OCI-LY1 (cell line): Measurements from ENCODE around the gene CDC123.

Source experiments
- EZH2 ChIP-seq: fragments of 200-600 bp; sonication (generic), shearing (Covaris generic); IDR thresholded peaks from 2 replicates; pipeline ENCODE4 v1.8.0; 2017; ENCODE audit warnings: borderline replicate concordance, mixed run types, mild to moderate bottlenecking, antibody characterized with exemption, low read length, moderate library complexity, mixed read lengths
- TF ChIP-seq, protein P1 (sequence below): fragments of 200-600 bp; sonication (generic), shearing (Covaris generic); IDR thresholded peaks from 2 replicates; pipeline ENCODE4 v1.5.1; 2017; ENCODE audit warnings: mild to moderate bottlenecking, antibody characterized with exemption, low read length, moderate library complexity, mixed read lengths

DNA sequence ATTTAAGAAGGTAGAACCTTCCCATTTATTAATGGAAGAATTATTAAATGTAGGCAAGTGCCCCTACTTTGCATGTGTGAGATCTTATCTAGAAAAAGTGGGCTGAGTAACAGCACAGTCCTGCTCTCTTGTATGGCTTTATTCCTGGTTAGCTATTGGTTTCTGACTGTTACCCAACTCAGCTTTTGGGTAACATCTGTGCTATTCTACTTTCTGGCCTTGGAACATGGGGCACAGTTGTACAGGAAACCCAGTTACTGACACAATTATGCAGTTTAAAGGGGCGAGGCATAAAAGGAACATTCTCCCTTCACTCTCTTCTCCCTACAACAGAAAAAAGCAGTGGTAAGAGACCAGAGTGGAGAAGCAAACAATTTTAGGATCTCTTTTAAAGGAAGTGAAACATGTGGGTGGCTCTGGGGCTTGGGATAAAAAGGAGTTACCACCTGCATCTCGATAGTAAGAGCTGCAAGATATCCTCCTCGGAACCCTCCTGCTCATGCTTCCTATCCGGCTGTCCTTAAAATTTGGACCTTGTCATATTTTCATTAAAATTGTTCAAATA is 16.3 kb upstream of the CDC123 start:
- TF ChIP-seq, protein P1, sequence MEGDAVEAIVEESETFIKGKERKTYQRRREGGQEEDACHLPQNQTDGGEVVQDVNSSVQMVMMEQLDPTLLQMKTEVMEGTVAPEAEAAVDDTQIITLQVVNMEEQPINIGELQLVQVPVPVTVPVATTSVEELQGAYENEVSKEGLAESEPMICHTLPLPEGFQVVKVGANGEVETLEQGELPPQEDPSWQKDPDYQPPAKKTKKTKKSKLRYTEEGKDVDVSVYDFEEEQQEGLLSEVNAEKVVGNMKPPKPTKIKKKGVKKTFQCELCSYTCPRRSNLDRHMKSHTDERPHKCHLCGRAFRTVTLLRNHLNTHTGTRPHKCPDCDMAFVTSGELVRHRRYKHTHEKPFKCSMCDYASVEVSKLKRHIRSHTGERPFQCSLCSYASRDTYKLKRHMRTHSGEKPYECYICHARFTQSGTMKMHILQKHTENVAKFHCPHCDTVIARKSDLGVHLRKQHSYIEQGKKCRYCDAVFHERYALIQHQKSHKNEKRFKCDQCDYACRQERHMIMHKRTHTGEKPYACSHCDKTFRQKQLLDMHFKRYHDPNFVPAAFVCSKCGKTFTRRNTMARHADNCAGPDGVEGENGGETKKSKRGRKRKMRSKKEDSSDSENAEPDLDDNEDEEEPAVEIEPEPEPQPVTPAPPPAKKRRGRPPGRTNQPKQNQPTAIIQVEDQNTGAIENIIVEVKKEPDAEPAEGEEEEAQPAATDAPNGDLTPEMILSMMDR: no peak
- TF ChIP-seq EZH2: no peak
